T-helper 17 cell (primary cell): Measurements from ENCODE around the gene SSH2. TPM values are rescaled to one million over a fixed set of nuclear protein-coding genes. Genes with fewer than 3 reads are reported as not detected.

Source experiments
- ATAC-seq: fragments of 150-1000 bp; cut with Tn5 transposase; 2 replicates; pipeline ENCODE4 v1.10.0; 2021; ENCODE audit warnings: mild to moderate bottlenecking, moderate library complexity
- DNase-seq, 3 donors: peaks; one replicate each; pipeline versions ENCODE4 v3.0.0 to v3.0.0-alpha.2; 2020 to 2021
- H3K9me3 ChIP-seq: one replicate; pipeline ENCODE4 v1.7.0; 2013; ENCODE audit warnings: low read length, mild to moderate bottlenecking; ENCODE audit not compliant: control insufficient read depth, poor library complexity, severe bottlenecking
- H3K27ac Mint-ChIP-seq: one replicate; pipeline ENCODE4 v1.8.0; 2022; ENCODE audit warnings: mild to moderate bottlenecking, moderate library complexity, mixed read lengths
- H3K27me3 Mint-ChIP-seq: one replicate; pipeline ENCODE4 v1.8.0; 2022; ENCODE audit warnings: mixed read lengths
- H3K36me3 Mint-ChIP-seq: one replicate; pipeline ENCODE4 v1.8.0; 2022; ENCODE audit warnings: low read depth, mixed read lengths
- H3K4me1 Mint-ChIP-seq: one replicate; pipeline ENCODE4 v1.8.0; 2022; ENCODE audit warnings: mild to moderate bottlenecking, mixed read lengths
- H3K4me3 Mint-ChIP-seq: one replicate; pipeline ENCODE4 v1.8.0; 2022; ENCODE audit warnings: mild to moderate bottlenecking, moderate library complexity, mixed read lengths
- total RNA-seq, 4 donors: library from RNA in 2 of 4; stranded (reverse) in 2 of 4; gene quantifications; one replicate each; pipeline ENCODE4 v1.2.3 and lab custom pipeline; 2022 to 2026

Gene SSH2
- total RNA-seq, 2 donors from 2014 or later: 72.2 to 72.7 TPM

- DNase-seq (no peak), ATAC-seq (no peak)
- Mint-ChIP-seq H3K4me1 (peaks cover 22% of the 10 kb centered on the region), H3K36me3 (peaks cover 7% of the 10 kb centered on the region), H3K27ac (peak overlapping the region; percentile 68), H3K27me3 (no peaks in the 10 kb centered on the region), H3K4me3 (no peak overlapping the region)
- no peaks in the 10 kb centered on the region for H3K9me3 ChIP-seq
Observed at GRCh38 chr17:29629839-29630238, 300.2 kb downstream of the SSH2 start.

- no peak for DNase-seq
- H3K27me3 Mint-ChIP-seq: no peaks in the 10 kb centered on the region
- peaks cover 29% of the 10 kb centered on the region for H3K4me1 Mint-ChIP-seq
- peak overlapping the region; percentile 69 for H3K27ac Mint-ChIP-seq
- no peak overlapping the region for H3K4me3 Mint-ChIP-seq
- peaks cover 7% of the 10 kb centered on the region for H3K36me3 Mint-ChIP-seq
- no peaks in the 10 kb centered on the region for H3K9me3 ChIP-seq
- no peak for ATAC-seq
Observed at GRCh38 chr17:29628644-29629043, 301.4 kb downstream of the SSH2 start.

- DNase-seq (no peak), ATAC-seq (no peak)
- H3K4me1 Mint-ChIP-seq: peaks cover 34% of the 10 kb centered on the region
- H3K4me3 Mint-ChIP-seq: no peak overlapping the region
- H3K27ac Mint-ChIP-seq: peak overlapping the region; percentile 60
- peaks cover 7% of the 10 kb centered on the region for H3K36me3 Mint-ChIP-seq
- no peaks in the 10 kb centered on the region for H3K9me3 ChIP-seq
- no peaks in the 10 kb centered on the region for H3K27me3 Mint-ChIP-seq
Observed at GRCh38 chr17:29627951-29628350, 302.1 kb downstream of the SSH2 start.

GRCh38 chr17:29625037-29625750, 304.8 kb downstream of the SSH2 start:
- H3K9me3 ChIP-seq: no peaks in the 10 kb centered on the region
- DNase-seq (no peak), ATAC-seq (no peak)
- H3K36me3 Mint-ChIP-seq: no peaks in the 10 kb centered on the region
- no peak overlapping the region for H3K4me3 Mint-ChIP-seq
- H3K4me1 Mint-ChIP-seq: peaks cover 36% of the 10 kb centered on the region
- no peaks in the 10 kb centered on the region for H3K27me3 Mint-ChIP-seq
- H3K27ac Mint-ChIP-seq: peak overlapping the region; percentile 83

GRCh38 chr17:29624586-29624985, 305.4 kb downstream of the SSH2 start:
- no peak for DNase-seq
- no peaks in the 10 kb centered on the region for H3K9me3 ChIP-seq
- Mint-ChIP-seq H3K4me1 (peaks cover 36% of the 10 kb centered on the region), H3K4me3 (no peak overlapping the region), H3K36me3 (no peaks in the 10 kb centered on the region), H3K27me3 (no peaks in the 10 kb centered on the region), H3K27ac (no peak overlapping the region)
- ATAC-seq: no peak

GRCh38 chr17:29623283-29623647, 306.8 kb downstream of the SSH2 start:
- Mint-ChIP-seq H3K27me3 (no peaks in the 10 kb centered on the region), H3K36me3 (no peaks in the 10 kb centered on the region), H3K4me1 (peaks cover 30% of the 10 kb centered on the region), H3K4me3 (no peak overlapping the region), H3K27ac (peak overlapping the region; percentile 62)
- ATAC-seq (peak; percentile 6), DNase-seq (no peak)
- no peaks in the 10 kb centered on the region for H3K9me3 ChIP-seq

- no peaks in the 10 kb centered on the region for H3K9me3 ChIP-seq
- H3K4me3 Mint-ChIP-seq: peak within 1 kb of the TSS; percentile 86
- peak; percentile 52 to 68 (median 66) for DNase-seq
- peak; percentile 66 for ATAC-seq
- peak within 1 kb of the TSS; percentile 62 for H3K27ac Mint-ChIP-seq
- H3K4me1 Mint-ChIP-seq: peaks cover 29% of the 10 kb centered on the region
- H3K27me3 Mint-ChIP-seq: no peaks in the 10 kb centered on the region
- no peaks in the 10 kb centered on the region for H3K36me3 Mint-ChIP-seq
Observed at GRCh38 chr17:29622337-29623282, 307.4 kb downstream of the SSH2 start, which contains the start of gene CORO6. TSS of gene CORO6 (minus strand) at chr17:29622912. CDS start at chr17:29621421, 1,491 bp downstream.

- H3K9me3 ChIP-seq: no peaks in the 10 kb centered on the region
- no peak overlapping the region for H3K27ac Mint-ChIP-seq
- peak overlapping the region; percentile 86 for H3K4me3 Mint-ChIP-seq
- ATAC-seq (no peak), DNase-seq (no peak)
- peaks cover 36% of the 10 kb centered on the region for H3K4me1 Mint-ChIP-seq
- H3K27me3 Mint-ChIP-seq: no peaks in the 10 kb centered on the region
- H3K36me3 Mint-ChIP-seq: no peaks in the 10 kb centered on the region
Observed at GRCh38 chr17:29621751-29622194, 308.3 kb downstream of the SSH2 start.

GRCh38 chr17:29620779-29621500, 309.1 kb downstream of the SSH2 start:
- Mint-ChIP-seq H3K4me3 (no peak overlapping the region), H3K4me1 (peaks cover 36% of the 10 kb centered on the region)
- DNase-seq: no peak

GRCh38 chr17:29620271-29620670, 309.8 kb downstream of the SSH2 start:
- no peak for ATAC-seq
- H3K27me3 Mint-ChIP-seq: no peaks in the 10 kb centered on the region
- no peak overlapping the region for H3K27ac Mint-ChIP-seq

More at GRCh38 chr17:29620779-29621500, 309.1 kb downstream of the SSH2 start:
- Mint-ChIP-seq H3K27me3 (no peaks in the 10 kb centered on the region), H3K27ac (no peak overlapping the region), H3K36me3 (no peaks in the 10 kb centered on the region)
- H3K9me3 ChIP-seq: no peaks in the 10 kb centered on the region
- ATAC-seq: no peak

GRCh38 chr17:29619251-29619650, 310.8 kb downstream of the SSH2 start:
- H3K4me1 Mint-ChIP-seq: peaks cover 36% of the 10 kb centered on the region
- no peak overlapping the region for H3K4me3 Mint-ChIP-seq
- no peaks in the 10 kb centered on the region for H3K36me3 Mint-ChIP-seq
- no peak overlapping the region for H3K27ac Mint-ChIP-seq
- ATAC-seq: no peak
- no peak for DNase-seq
- H3K27me3 Mint-ChIP-seq: no peaks in the 10 kb centered on the region
- no peaks in the 10 kb centered on the region for H3K9me3 ChIP-seq

More at GRCh38 chr17:29620271-29620670, 309.8 kb downstream of the SSH2 start:
- no peak overlapping the region for H3K4me3 Mint-ChIP-seq
- H3K36me3 Mint-ChIP-seq: no peaks in the 10 kb centered on the region
- H3K4me1 Mint-ChIP-seq: peaks cover 36% of the 10 kb centered on the region
- no peak for DNase-seq
- H3K9me3 ChIP-seq: no peaks in the 10 kb centered on the region

GRCh38 chr17:29618272-29619065, 311.6 kb downstream of the SSH2 start:
- peaks cover 37% of the 10 kb centered on the region for H3K4me1 Mint-ChIP-seq
- DNase-seq: no peak
- H3K36me3 Mint-ChIP-seq: no peaks in the 10 kb centered on the region
- no peak overlapping the region for H3K27ac Mint-ChIP-seq
- no peaks in the 10 kb centered on the region for H3K9me3 ChIP-seq
- H3K27me3 Mint-ChIP-seq: no peaks in the 10 kb centered on the region
- H3K4me3 Mint-ChIP-seq: no peak overlapping the region
- no peak for ATAC-seq
